Measurements from ENCODE around the gene NMU.
"Not testable (repeated sequence)": the region's sequence is repeated elsewhere in the genome, so short reads cannot be mapped to it uniquely, and the experiment has no call there.

NMU gene

GRCh38 chr4:55553441-55554201 lies 82.5 kb downstream of the NMU start:
- no peak for DNase-seq

- DNase-seq: not testable (repeated sequence)
Observed at GRCh38 chr4:55551964-55552363, 84.1 kb downstream of the NMU start.

GRCh38 chr4:55549888-55550287 lies 86.2 kb downstream of the NMU start:
- no peak for DNase-seq

GRCh38 chr4:55547918-55548317 lies 88.2 kb downstream of the NMU start:
- DNase-seq: no peak

GRCh38 chr4:55547466-55547770 lies 88.7 kb downstream of the NMU start:
- no peak for DNase-seq

GRCh38 chr4:55546756-55547465 lies 89.2 kb downstream of the NMU start, which contains the start of gene CLOCK:
CLOCK (minus strand) TSS chr4:55546909; CDS start chr4:55482785, 64,124 bp downstream.
- peak; percentile 79 for DNase-seq

GRCh38 chr4:55546506-55546755 lies 89.7 kb downstream of the NMU start:
- no peak for DNase-seq

- DNase-seq: peak; percentile 58
Observed at GRCh38 chr4:55545641-55546505, 90.2 kb downstream of the NMU start.

Measured in T-helper 9 cell (primary cell).